ENCODE results near the gene CST9.
A peak's percentile ranks its signal among the peaks of the same experiment; 100 is the strongest.
"Not testable (repeated sequence)": the region's sequence is repeated elsewhere in the genome, so short reads cannot be mapped to it uniquely, and the experiment has no call there.

The CST9 gene

GRCh38 chr20:23637282-23638221 is 31.8 kb upstream of the CST9 start, which contains the start of gene CST3:
Gene CST3, minus strand, starts transcription at chr20:23637955. Its CDS starts 93 bp downstream, at chr20:23637862.
- peak in 1 of 2 donors; percentile 14 for DNase-seq (ENCODE audit: low read depth in 2 of 2)

GRCh38 chr20:23636908-23637281 is 31.2 kb upstream of the CST9 start:
- DNase-seq (ENCODE audit: low read depth in 2 of 2), result no peak

GRCh38 chr20:23636182-23636907 is 30.6 kb upstream of the CST9 start:
- DNase-seq (ENCODE audit: low read depth in 2 of 2), result no peak

GRCh38 chr20:23635768-23636090 is 30.0 kb upstream of the CST9 start:
- not testable (repeated sequence) for DNase-seq (ENCODE audit: low read depth in 2 of 2)

GRCh38 chr20:23634985-23635767 is 29.5 kb upstream of the CST9 start:
- no peak for DNase-seq (ENCODE audit: low read depth in 2 of 2)

GRCh38 chr20:23634044-23634801 is 28.5 kb upstream of the CST9 start:
- no peak for DNase-seq (ENCODE audit: low read depth in 2 of 2)

GRCh38 chr20:23632711-23633573 is 27.2 kb upstream of the CST9 start:
- no peak for DNase-seq (ENCODE audit: low read depth in 2 of 2)

- no peak for DNase-seq (ENCODE audit: low read depth in 2 of 2)
Observed at GRCh38 chr20:23631981-23632710, 26.4 kb upstream of the CST9 start.

- no peak for DNase-seq (ENCODE audit: low read depth in 2 of 2)
Observed at GRCh38 chr20:23631226-23631822, 25.6 kb upstream of the CST9 start.

GRCh38 chr20:23630392-23630849 is 24.7 kb upstream of the CST9 start:
- no peak for DNase-seq (ENCODE audit: low read depth in 2 of 2)

- DNase-seq (ENCODE audit: low read depth in 2 of 2), result no peak
Observed at GRCh38 chr20:23629542-23630391, 24.1 kb upstream of the CST9 start.

- DNase-seq (ENCODE audit: low read depth in 2 of 2), result no peak
Observed at GRCh38 chr20:23629017-23629541, 23.4 kb upstream of the CST9 start.

- no peak for DNase-seq (ENCODE audit: low read depth in 2 of 2)
Observed at GRCh38 chr20:23628402-23629016, 22.8 kb upstream of the CST9 start.

GRCh38 chr20:23627501-23627900 is 21.8 kb upstream of the CST9 start:
- no peak for DNase-seq (ENCODE audit: low read depth in 2 of 2)

- no peak for DNase-seq (ENCODE audit: low read depth in 2 of 2)
Observed at GRCh38 chr20:23626040-23626620, 20.4 kb upstream of the CST9 start.

- no peak for DNase-seq (ENCODE audit: low read depth in 2 of 2)
Observed at GRCh38 chr20:23625236-23625964, 19.7 kb upstream of the CST9 start.

- DNase-seq (ENCODE audit: low read depth in 2 of 2), result no peak
Observed at GRCh38 chr20:23624324-23624691, 18.6 kb upstream of the CST9 start.
